Heart right ventricle (tissue), 16 donors: ENCODE results near the gene MEGF10. TPM values are rescaled to one million over a fixed set of nuclear protein-coding genes. Genes with fewer than 3 reads are reported as not detected.

Experiments
- ATAC-seq, 8 donors: fragments of 200-7000 bp; cut with Tn5 transposase; one replicate each; pipeline ENCODE4 v1.9.1; 2020; ENCODE audit warnings: mild to moderate bottlenecking in 8 of 8, moderate library complexity in 8 of 8, moderate number of reproducible peaks in 1 of 8
- DNase-seq, 2 donors: peaks; one replicate each; pipeline ENCODE4 v3.0.0-alpha.2; 2020
- H3K27ac ChIP-seq, 10 donors: fragments of 200-600 bp; sonication (generic) in 2 of 10; one replicate each; pipeline versions ENCODE4 v1.5.0 to v1.8.0; 2020 to 2022; ENCODE audit warnings: mild to moderate bottlenecking in 3 of 10
- H3K27me3 ChIP-seq, 7 donors: fragments of 200-600 bp; one replicate each; pipeline ENCODE4 v1.8.0; 2021 to 2022; ENCODE audit warnings: mild to moderate bottlenecking in 2 of 7
- H3K36me3 ChIP-seq, 9 donors: fragments of 200-600 bp; sonication (generic) in 1 of 9; one replicate each; pipeline versions ENCODE4 v1.5.0 to v1.8.0; 2020 to 2022; ENCODE audit warnings: mild to moderate bottlenecking in 2 of 9
- H3K4me1 ChIP-seq, 9 donors: fragments of 200-600 bp; sonication (generic) in 1 of 9; one replicate each; pipeline versions ENCODE4 v1.5.0 to v1.8.0; 2020 to 2022; ENCODE audit warnings: mild to moderate bottlenecking in 4 of 9
- H3K4me3 ChIP-seq, 10 donors: fragments of 200-600 bp; sonication (generic) in 2 of 10; one replicate each; pipeline versions ENCODE4 v1.5.0 to v1.8.0; 2020 to 2022; ENCODE audit warnings: mild to moderate bottlenecking in 7 of 10, moderate library complexity in 2 of 10
- H3K9me3 ChIP-seq, 11 donors: fragments of 200-600 bp in 10 of 11; sonication (generic) in 2 of 11; one replicate each; pipeline versions ENCODE4 v1.5.0 to v1.8.0; 2013 to 2022; ENCODE audit warnings: mild to moderate bottlenecking in 2 of 11, control low read depth in 1 of 11, moderate library complexity in 1 of 11
- CTCF ChIP-seq, 9 donors: fragments of 200-600 bp; sonication (generic) in 2 of 9; IDR thresholded peaks; one replicate each; pipeline versions ENCODE4 v1.5.0 to v1.8.0; 2021 to 2022; ENCODE audit warnings: antibody characterized with exemption in 9 of 9, mild to moderate bottlenecking in 5 of 9, moderate library complexity in 1 of 9
- WGBS, 2 donors: extraction: QIAGEN DNeasy Blood & Tissue Kit; methylation state at CpG; one replicate each; pipeline ENCODE4 v1.1.7; 2013; ENCODE audit warnings: inconsistent platforms in 1 of 2; 5-methylcytosine and 5-hydroxymethylcytosine counted together
- intact Hi-C, 10 donors: fragments of 100-400 bp; cut with DNase I; formaldehyde crosslinking; loops; one replicate each; pipeline versions ENCODE4 v1.11.1 to v1.14.2; 2022
- polyA plus RNA-seq, 2 donors: library from polyadenylated mRNA; stranded (reverse); fragments of 200-250 nt; gene quantifications; one replicate each; pipeline ENCODE4 v1.2.3, GENCODE V29; 2013
- total RNA-seq, 10 donors: library from RNA; stranded (reverse); fragmentation: NEBNext Ultra II Directional in 3 of 10; extraction: Animal tissue kit (Norgen Biotek cat#: 25700) in 3 of 10; gene quantifications; one replicate each; pipeline versions ENCODE4 v1.2.1 to v1.2.4, GENCODE V29; 2021 to 2023
- donor health status: Arrhythmogenic right ventricular cardiomyopathy.
- donor health status: ischemic (EF 13 %, LVEDD 7.1; RV severe dilation, severe dysfunction).
- donor health status: healthy with polysubstance abuse.
- donor health status: DM: no; HTN: yes; CAD: no.
- donor health status: DM: no; HTN: no; CAD: no.
- donor health status: ischemic (EF 25% LVEDD 6.9; RV normal size, moderate dysfunction).
- donor health status: ischemic (EF 25% LVEDD 5.7; RV mildly dilated, moderate dysfunction).
- donor health status: healthy.
- donor health status: DM: yes; HTN: yes; CAD: no.
- donor health status: Ischemic cardiomyopathy.
- donor health status: ischemic (EF 35%, LVEDD 5.7; RV mildly dilated, moderate dysfunction).
- donor health status: nonischemic (EF 11% LVEDD 7.7; RV severe dilation, severe dysfunction).
- donor health status: DM: yes; HTN: yes; CAD: no.
- donor health status: PGD.
- donor health status: ischemic (EF 29% LVEDD 5.4; RV normal size, mild dysfunction).
- donor health status: nonischemic (EF 23%, LVEDD 6.1; RV moderate dilation, normal function).

Gene MEGF10
- total and polyA plus RNA-seq, 12 donors, result 0.02 to 1.0 (median 0.24) TPM; not detected in 1

- H3K4me1 ChIP-seq, result no peaks in the 10 kb centered on the region
- no peak for TF ChIP-seq CTCF (IDR thresholded peaks at IDR 0.05)
- no peaks in the 10 kb centered on the region for H3K36me3 ChIP-seq
- no peak overlapping the region for H3K4me3 ChIP-seq
- peaks cover 0 to 45% (median 18%) of the 10 kb centered on the region in 7 donors for H3K27me3 ChIP-seq
- ATAC-seq (no peak), DNase-seq (no peak)
- no peak overlapping the region for H3K27ac ChIP-seq
- H3K9me3 ChIP-seq, result no peaks in the 10 kb centered on the region
- 85 to 86% methylated on average over 4 of the region's 4 CpGs for WGBS, 2 donors
- intact Hi-C loops, result loop anchor here in 1 of 10 donors (10.0 kb wide), 1 partner anchor 163 kb away; no protein-coding TSS in a partner anchor
Measured at GRCh38 chr5:127281609-127282008, 9.0 kb upstream of the MEGF10 start.

- 98 to 100% methylated on average over 1 of the region's 1 CpG for WGBS, 2 donors
- DNase-seq (no peak), ATAC-seq (no peak)
- peaks cover 0 to 9% (median 0%) of the 10 kb centered on the region in 11 donors for H3K9me3 ChIP-seq
- no peak overlapping the region for H3K4me3 ChIP-seq
- peaks cover 0 to 78% (median 55%) of the 10 kb centered on the region in 7 donors for H3K27me3 ChIP-seq
- peaks cover 0 to 12% (median 5%) of the 10 kb centered on the region in 9 donors for H3K4me1 ChIP-seq
- H3K36me3 ChIP-seq, result no peaks in the 10 kb centered on the region
- H3K27ac ChIP-seq, result no peak overlapping the region
- intact Hi-C loops, result loop anchor here in 3 of 10 donors (2.0 to 10.0 kb wide), 3 partner anchors 156 to 204 kb away; no protein-coding TSS in a partner anchor
- TF ChIP-seq CTCF (IDR thresholded peaks at IDR 0.05), result no peak
Measured at GRCh38 chr5:127288676-127289075, 1.9 kb upstream of the MEGF10 start.

GRCh38 chr5:127290946-127291693 lies 524 bp downstream of the MEGF10 start:
- peaks cover 0 to 79% (median 48%) of the 10 kb centered on the region in 7 donors for H3K27me3 ChIP-seq
- intact Hi-C loops, result loop anchor here in 9 of 10 donors (1.0 to 10.0 kb wide), 8 partner anchors 151 to 202 kb away; no protein-coding TSS in a partner anchor
- peaks cover 0 to 12% (median 5%) of the 10 kb centered on the region in 9 donors for H3K4me1 ChIP-seq
- H3K9me3 ChIP-seq, result peaks cover 0 to 9% (median 0%) of the 10 kb centered on the region in 11 donors
- ATAC-seq (no peak), DNase-seq (no peak)
- no peaks in the 10 kb centered on the region for H3K36me3 ChIP-seq
- 12 to 14% methylated on average over 28 of the region's 28 CpGs for WGBS, 2 donors
- peak overlapping the region in 9 of 10 donors; percentile 17 to 51 (median 36) for H3K4me3 ChIP-seq
- TF ChIP-seq CTCF (IDR thresholded peaks at IDR 0.05), result no peak
- no peak overlapping the region for H3K27ac ChIP-seq

- DNase-seq (no peak), ATAC-seq (no peak)
- Histone ChIP-seq H3K4me1 (peaks cover 0 to 12% (median 5%) of the 10 kb centered on the region in 9 donors), H3K9me3 (peaks cover 0 to 9% (median 0%) of the 10 kb centered on the region in 11 donors), H3K36me3 (no peaks in the 10 kb centered on the region), H3K27ac (no peak overlapping the region), H3K4me3 (no peak overlapping the region), H3K27me3 (peaks cover 0 to 80% (median 47%) of the 10 kb centered on the region in 7 donors)
- intact Hi-C loops, result loop anchor here in 6 of 10 donors (5.0 to 10.0 kb wide), 3 partner anchors 150 to 200 kb away; no protein-coding TSS in a partner anchor
- 82 to 90% methylated on average over 2 of the region's 2 CpGs for WGBS, 2 donors
- TF ChIP-seq CTCF (IDR thresholded peaks at IDR 0.05), result no peak
Measured at GRCh38 chr5:127292030-127292735, 1.6 kb downstream of the MEGF10 start.
